MCF 10A (cell line): Measurements from ENCODE around the gene TMC3. TPM values are rescaled to one million over a fixed set of nuclear protein-coding genes. Genes with fewer than 3 reads are reported as not detected.

Experiments
- BruUV-seq: library from RNA; stranded (reverse); fragments of 400-500 nt; replicated peaks from 2 replicates; lab custom pipeline; 2021; lab: Mats Ljungman, UMichigan
- CTCF ChIA-PET: fragments of 300-600 bp; sonication (Branson Sonifier 250); formaldehyde crosslinking; extraction: SDS; loops from one replicate; lab custom pipeline; 2021; ENCODE audit warnings: antibody characterized with exemption, inconsistent platforms; lab: Yijun Ruan, JAX
- POLR2A ChIA-PET: fragments of 300-600, 350-650 bp; sonication (Branson Sonifier 250); formaldehyde crosslinking; extraction: SDS; loops from one replicate; lab custom pipeline; 2020; ENCODE audit warnings: antibody characterized with exemption, inconsistent platforms; lab: Yijun Ruan, JAX
- DNase-seq: peaks from one replicate; pipeline ENCODE4 v3.0.0-alpha.2; 2018; ENCODE audit not compliant: unreplicated experiment
- H3K27ac Mint-ChIP-seq: one replicate; pipeline ENCODE4 v1.8.0; 2022; ENCODE audit warnings: mild to moderate bottlenecking, low read depth, mixed read lengths; ENCODE audit not compliant: unreplicated experiment
- H3K27me3 Mint-ChIP-seq: one replicate; pipeline ENCODE4 v1.8.0; 2022; ENCODE audit warnings: mixed read lengths; ENCODE audit not compliant: insufficient read depth, unreplicated experiment
- H3K36me3 Mint-ChIP-seq: one replicate; pipeline ENCODE4 v1.8.0; 2022; ENCODE audit warnings: mild to moderate bottlenecking, moderate library complexity, mixed read lengths; ENCODE audit not compliant: insufficient read depth, unreplicated experiment
- H3K4me1 Mint-ChIP-seq: one replicate; pipeline ENCODE4 v1.8.0; 2022; ENCODE audit warnings: mixed read lengths; ENCODE audit not compliant: insufficient read depth, unreplicated experiment
- H3K4me3 Mint-ChIP-seq: one replicate; pipeline ENCODE4 v1.8.0; 2022; ENCODE audit warnings: mild to moderate bottlenecking, moderate library complexity, mixed read lengths; ENCODE audit not compliant: unreplicated experiment
- H3K9me3 Mint-ChIP-seq: one replicate; pipeline ENCODE4 v1.8.0; 2022; ENCODE audit warnings: mixed read lengths; ENCODE audit not compliant: unreplicated experiment
- CTCF ChIP-seq: fragments of 200-600 bp; IDR thresholded peaks from one replicate; pipeline ENCODE4 v1.8.0; 2022; ENCODE audit warnings: antibody characterized with exemption, mild to moderate bottlenecking; ENCODE audit not compliant: unreplicated experiment
- intact Hi-C: fragments of 100-400 bp; cut with micrococcal nuclease; formaldehyde crosslinking; loops from 2 replicates; pipeline ENCODE4 v1.14.1; 2022
- total RNA-seq: library from RNA; stranded (reverse); gene quantifications from 2 replicates; pipeline ENCODE4 v1.2.3, GENCODE V29; 2022

TMC3 gene
- total RNA-seq, 1 experiment from 2014 or later, result not detected

- BruUV-seq, result no TSS peak
- Mint-ChIP-seq H3K9me3 (peaks cover 2% of the 10 kb centered on the region), H3K27ac (no peak overlapping the region), H3K4me1 (peaks cover 9% of the 10 kb centered on the region), H3K27me3 (no peaks in the 10 kb centered on the region), H3K36me3 (no peaks in the 10 kb centered on the region), H3K4me3 (no peak overlapping the region)
- intact Hi-C loops, result loop anchor here (1.0 to 5.0 kb wide), 4 partner anchors 62 to 293 kb away; no protein-coding TSS in a partner anchor
- POLR2A ChIA-PET, result interaction anchor here (1.3 to 2.6 kb wide), 2 partner anchors 126 to 134 kb away, joined by 3 to 15 read pairs; no protein-coding TSS in a partner anchor
- peak; percentile 63 for DNase-seq
- CTCF ChIA-PET, result interaction anchor here (0.5 to 8.4 kb wide), 23 partner anchors 9 to 761 kb away, joined by 3 to 318 read pairs (median 4); no protein-coding TSS in a partner anchor
- peak; percentile 77 for TF ChIP-seq CTCF
Observed at GRCh38 chr15:81400640-81401236, 26.7 kb upstream of the TMC3 start.

DNA sequence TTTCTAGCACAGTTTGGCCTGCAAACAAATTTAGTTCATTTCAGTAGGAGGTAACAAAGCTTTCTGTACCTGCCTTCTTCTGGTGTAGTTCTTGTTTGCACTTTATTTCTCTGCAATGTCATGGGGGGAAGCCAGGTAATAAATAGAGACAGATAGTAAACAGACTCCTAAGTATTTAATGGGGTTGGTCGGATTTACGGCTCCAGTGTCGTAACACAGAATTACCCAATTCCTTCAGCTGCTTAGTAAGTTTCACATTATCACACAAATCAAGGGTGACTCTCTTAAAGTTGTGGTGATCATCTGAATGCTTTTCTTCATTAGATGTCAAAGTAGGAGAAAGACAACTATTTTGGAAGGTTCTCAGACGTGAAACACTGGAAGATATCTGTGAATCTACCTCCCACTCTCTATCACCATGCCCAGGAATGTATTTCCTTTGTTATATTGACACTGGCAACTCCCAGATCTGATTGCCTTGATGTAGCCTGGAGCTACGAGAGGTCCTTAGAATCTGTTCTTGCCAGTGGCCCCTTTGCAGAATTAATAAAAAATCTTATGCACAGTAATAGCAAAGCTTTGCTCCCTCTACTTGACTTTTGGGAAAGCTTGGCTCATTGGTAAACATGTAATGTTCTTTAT is 25.0 kb upstream of the TMC3 start:
- ChIA-PET CTCF (interaction anchor here (0.6 to 8.4 kb wide), 15 partner anchors 9 to 902 kb away, joined by 3 to 318 read pairs (median 5); no protein-coding TSS in a partner anchor), POLR2A (interaction anchor here (0.6 to 2.6 kb wide), 3 partner anchors 89 to 385 kb away, joined by 3 to 15 read pairs (median 3); no protein-coding TSS in a partner anchor)
- BruUV-seq, result no TSS peak
- no peak overlapping the region for H3K4me3 Mint-ChIP-seq
- H3K27me3 Mint-ChIP-seq, result no peaks in the 10 kb centered on the region
- H3K36me3 Mint-ChIP-seq, result no peaks in the 10 kb centered on the region
- H3K9me3 Mint-ChIP-seq, result peaks cover 8% of the 10 kb centered on the region
- peak overlapping the region; percentile 76 for H3K27ac Mint-ChIP-seq
- intact Hi-C loops, result no loop called here
- DNase-seq, result peak; percentile 33
- TF ChIP-seq CTCF, result no peak
- H3K4me1 Mint-ChIP-seq, result peaks cover 15% of the 10 kb centered on the region

- peak overlapping the region; percentile 76 for H3K27ac Mint-ChIP-seq
- POLR2A ChIA-PET, result interaction anchor here (1.1 to 2.6 kb wide), 2 partner anchors 102 to 123 kb away, joined by 3 to 15 read pairs; no protein-coding TSS in a partner anchor
- intact Hi-C loops, result no loop called here
- CTCF ChIA-PET, result interaction anchor here (1.3 to 8.4 kb wide), 5 partner anchors 12 to 132 kb away, joined by 5 to 318 read pairs (median 32); no protein-coding TSS in a partner anchor
- no TSS peak for BruUV-seq
- H3K9me3 Mint-ChIP-seq, result peaks cover 8% of the 10 kb centered on the region
- H3K4me3 Mint-ChIP-seq, result no peak overlapping the region
- no peak for TF ChIP-seq CTCF
- no peaks in the 10 kb centered on the region for H3K36me3 Mint-ChIP-seq
- peaks cover 15% of the 10 kb centered on the region for H3K4me1 Mint-ChIP-seq
- no peaks in the 10 kb centered on the region for H3K27me3 Mint-ChIP-seq
- DNase-seq, result no peak
Observed at GRCh38 chr15:81398456-81398855, 24.4 kb upstream of the TMC3 start.

- no peaks in the 10 kb centered on the region for H3K27me3 Mint-ChIP-seq
- no peak for TF ChIP-seq CTCF
- intact Hi-C loops, result no loop called here
- ChIA-PET CTCF (interaction anchor here (0.6 to 4.4 kb wide), 6 partner anchors 15 to 128 kb away, joined by 3 to 28 read pairs (median 8); no protein-coding TSS in a partner anchor), POLR2A (interaction anchor here (0.9 kb wide), 2 partner anchors 56 to 71 kb away, joined by 3 read pairs; partner anchors contain the start of gene STARD5)
- H3K36me3 Mint-ChIP-seq, result no peaks in the 10 kb centered on the region
- BruUV-seq, result no TSS peak
- H3K4me3 Mint-ChIP-seq, result no peak overlapping the region
- H3K4me1 Mint-ChIP-seq, result peaks cover 15% of the 10 kb centered on the region
- DNase-seq, result peak; percentile 38
- peaks cover 8% of the 10 kb centered on the region for H3K9me3 Mint-ChIP-seq
- no peak overlapping the region for H3K27ac Mint-ChIP-seq
Observed at GRCh38 chr15:81394603-81395002, 20.6 kb upstream of the TMC3 start.
